Measurements from ENCODE around the gene COMT.

DNA sequence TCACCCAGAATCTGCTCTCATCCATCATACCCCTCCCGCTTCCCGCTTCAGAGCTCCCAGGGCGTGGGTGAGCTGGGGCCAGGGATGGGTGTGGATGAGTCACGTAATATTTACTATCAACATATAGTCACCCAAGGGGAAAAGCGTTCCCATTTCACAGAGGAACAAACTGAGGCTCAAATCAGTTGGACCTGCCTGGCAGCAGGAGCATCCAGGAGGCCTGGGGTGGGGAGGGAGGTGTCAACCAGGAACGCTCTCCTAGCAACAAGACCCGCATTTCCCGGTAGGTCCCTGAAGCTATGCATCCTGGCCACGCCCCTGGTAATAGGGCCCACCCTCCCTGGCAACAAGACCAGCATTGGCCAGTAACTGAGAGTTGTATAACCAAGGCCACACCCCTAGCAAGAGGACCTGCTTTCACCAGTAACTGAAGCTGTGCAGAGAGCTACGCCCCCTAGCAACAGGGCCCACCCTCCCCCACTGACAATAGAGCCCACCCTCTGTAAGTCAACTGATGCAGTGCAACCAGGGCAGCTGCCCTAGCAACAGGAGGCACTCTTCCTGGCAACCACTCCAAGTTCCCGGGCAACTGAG, 32.8 kb downstream of the COMT start:
- TF ChIP-seq, protein P1, sequence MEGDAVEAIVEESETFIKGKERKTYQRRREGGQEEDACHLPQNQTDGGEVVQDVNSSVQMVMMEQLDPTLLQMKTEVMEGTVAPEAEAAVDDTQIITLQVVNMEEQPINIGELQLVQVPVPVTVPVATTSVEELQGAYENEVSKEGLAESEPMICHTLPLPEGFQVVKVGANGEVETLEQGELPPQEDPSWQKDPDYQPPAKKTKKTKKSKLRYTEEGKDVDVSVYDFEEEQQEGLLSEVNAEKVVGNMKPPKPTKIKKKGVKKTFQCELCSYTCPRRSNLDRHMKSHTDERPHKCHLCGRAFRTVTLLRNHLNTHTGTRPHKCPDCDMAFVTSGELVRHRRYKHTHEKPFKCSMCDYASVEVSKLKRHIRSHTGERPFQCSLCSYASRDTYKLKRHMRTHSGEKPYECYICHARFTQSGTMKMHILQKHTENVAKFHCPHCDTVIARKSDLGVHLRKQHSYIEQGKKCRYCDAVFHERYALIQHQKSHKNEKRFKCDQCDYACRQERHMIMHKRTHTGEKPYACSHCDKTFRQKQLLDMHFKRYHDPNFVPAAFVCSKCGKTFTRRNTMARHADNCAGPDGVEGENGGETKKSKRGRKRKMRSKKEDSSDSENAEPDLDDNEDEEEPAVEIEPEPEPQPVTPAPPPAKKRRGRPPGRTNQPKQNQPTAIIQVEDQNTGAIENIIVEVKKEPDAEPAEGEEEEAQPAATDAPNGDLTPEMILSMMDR (conservative IDR thresholded peaks at IDR 0.05; ENCODE audit: low read length) = no peak
- TF ChIP-seq EZH2phosphoT487 (IDR thresholded peaks at IDR 0.05; ENCODE audit: borderline replicate concordance) = no peak

Data from Loucy (cell line).